NCI-H128 (cell line): Measurements from ENCODE around the gene HAND1.
"Not testable (repeated sequence)": the region's sequence is repeated elsewhere in the genome, so short reads cannot be mapped to it uniquely, and the experiment has no call there.

Experiments
- DNase-seq: peaks from one replicate; lab custom pipeline; 2025; ENCODE audit not compliant: unreplicated experiment; lab: John Stamatoyannopoulos, UW

HAND1 gene

DNA sequence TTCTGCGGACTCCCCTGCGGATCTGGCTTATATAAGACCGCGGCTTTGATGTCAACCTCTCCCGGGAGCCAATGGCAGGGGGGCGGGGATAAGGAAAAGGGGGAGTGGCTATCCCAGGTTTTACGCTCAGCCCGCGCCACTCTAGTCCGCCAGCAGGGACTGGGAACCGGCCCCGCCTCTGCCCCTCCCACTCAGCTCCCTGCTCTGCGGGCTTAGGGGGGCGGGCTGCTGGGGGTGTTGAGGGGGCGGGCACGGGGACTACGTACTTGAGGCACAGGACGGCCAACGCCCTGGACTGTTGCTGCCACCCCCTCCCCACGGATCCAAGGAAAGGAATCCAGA, at the start of gene HAND1:
Gene HAND1 (minus strand): TSS at position 4 of the 342 bp plus-strand sequence. CDS start 219 bp downstream, outside the sequence.
- no peak for DNase-seq

DNA sequence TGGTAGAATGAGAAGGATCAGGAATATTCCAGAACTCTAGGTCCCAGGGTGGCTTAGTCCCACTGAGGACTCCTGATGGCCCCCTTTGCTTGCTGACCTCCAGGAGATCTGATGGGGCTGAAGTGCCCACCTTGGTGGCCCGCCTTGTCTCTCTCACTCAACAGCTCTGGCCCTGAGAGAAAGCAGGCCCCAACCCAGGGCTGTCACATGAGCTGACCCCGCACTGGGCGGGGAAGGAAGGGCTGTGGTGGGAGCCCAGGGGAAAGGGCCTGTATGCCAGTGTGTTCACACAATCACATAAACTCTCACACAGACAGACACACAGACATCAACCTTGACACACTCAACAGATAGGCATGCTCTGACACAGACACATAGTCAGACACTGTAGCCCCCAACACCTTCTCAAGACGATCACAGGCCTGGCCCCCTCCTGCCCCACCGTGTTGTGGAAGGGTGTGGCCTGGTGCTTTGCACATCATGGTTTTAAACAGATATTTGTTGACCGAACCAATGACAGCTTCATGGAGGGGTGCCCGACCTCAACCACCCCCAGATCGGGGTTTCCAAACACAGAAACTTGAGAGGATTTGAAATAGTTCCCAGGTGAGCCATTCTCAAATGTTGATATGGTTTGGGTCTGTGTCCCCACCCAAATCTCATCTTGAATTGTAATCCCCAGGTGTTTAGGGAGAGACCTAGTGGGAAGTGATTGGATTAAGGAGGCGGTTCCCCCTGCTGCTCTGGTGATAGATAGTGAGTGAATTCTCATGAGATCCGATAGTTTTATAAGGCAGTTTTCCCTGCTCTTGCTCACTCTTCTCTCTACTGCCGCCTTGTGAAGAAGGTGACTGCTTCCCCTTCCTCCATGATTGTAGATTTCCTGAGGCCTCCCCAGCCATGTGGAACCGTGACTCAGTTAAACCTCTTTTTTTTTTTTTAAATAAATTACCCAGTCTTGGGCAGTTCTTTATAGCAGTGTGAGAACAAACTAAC, 48.5 kb upstream of the HAND1 start:
- no peak for DNase-seq

DNA sequence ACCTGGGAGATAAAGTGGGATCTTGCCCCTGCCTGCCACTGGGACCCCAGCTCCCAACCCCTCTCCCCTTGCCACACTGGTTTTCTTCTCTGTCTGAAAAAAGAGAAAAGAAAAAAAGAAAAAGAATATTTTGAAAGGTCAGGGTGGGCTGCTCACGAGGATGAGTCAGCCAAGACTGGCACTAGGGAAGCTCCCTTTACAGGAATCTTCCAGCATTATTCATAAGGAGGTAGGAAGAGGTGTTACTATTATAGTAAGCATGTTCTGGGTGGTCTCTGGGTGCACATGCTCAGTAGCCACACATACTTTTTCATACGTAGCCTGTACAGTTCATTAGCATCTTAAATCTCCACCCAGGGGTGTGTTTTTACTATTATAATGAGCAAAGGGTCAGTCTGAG, 46.8 kb upstream of the HAND1 start:
- no peak for DNase-seq

DNA sequence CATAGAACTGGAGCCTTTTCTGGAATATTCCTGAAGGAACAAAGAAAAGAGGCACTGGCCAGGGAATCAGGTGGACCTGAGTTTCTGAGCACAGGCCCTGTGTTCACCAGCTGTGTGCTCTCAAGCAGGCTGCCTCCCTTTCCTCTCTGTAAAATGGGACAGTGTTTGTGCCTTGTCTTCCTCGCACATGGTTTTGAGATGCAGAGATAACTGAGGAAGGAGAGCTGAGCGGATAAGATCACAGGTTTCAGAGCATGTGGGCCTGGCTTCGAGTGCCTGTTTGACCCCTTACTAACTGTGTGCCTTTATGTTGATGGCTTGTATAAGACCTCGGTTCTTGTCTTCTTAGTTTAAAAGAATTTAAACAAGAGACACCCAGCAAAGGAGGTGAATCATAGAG, 46.2 kb upstream of the HAND1 start:
- DNase-seq, result no peak

DNA sequence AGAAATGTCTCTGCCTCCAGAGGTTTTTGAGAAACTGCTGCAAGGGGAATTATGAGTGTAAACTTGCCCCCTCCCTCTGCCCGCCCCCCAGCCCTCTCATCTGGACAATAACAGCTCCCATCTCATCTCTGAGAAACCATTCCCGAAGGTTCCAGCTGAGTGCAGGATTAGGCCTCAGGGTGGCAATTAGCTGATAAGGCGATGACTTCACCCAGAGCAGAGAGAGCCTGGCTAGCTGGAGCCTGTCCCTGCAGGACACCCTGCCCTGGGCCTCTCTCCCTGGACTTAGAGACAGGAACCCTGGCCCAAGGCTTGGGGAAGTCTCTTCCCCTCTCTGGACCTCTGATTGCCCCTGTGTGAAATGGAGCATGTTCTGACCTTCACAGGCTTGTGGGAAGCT, 45.7 kb upstream of the HAND1 start:
- no peak for DNase-seq

DNA sequence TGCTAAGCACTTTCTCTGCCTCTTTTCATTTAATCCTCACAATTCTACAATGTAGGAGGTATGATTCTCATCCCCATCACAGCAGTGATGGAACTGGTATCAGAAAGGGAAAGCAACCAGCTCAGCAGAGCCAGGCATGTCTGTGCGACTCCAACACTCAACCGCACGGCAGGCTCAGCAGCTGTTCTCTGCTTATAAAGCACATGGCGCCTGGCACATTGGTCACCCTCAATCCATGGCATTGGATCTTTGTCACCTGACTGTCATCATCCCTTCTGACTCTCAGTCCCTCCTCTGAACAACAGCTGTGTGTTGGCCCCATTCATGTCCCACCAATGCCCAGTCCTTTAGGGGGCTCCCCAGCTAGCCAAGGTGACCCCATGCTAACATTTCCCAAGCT, 45.1 kb upstream of the HAND1 start:
- DNase-seq, result no peak

DNA sequence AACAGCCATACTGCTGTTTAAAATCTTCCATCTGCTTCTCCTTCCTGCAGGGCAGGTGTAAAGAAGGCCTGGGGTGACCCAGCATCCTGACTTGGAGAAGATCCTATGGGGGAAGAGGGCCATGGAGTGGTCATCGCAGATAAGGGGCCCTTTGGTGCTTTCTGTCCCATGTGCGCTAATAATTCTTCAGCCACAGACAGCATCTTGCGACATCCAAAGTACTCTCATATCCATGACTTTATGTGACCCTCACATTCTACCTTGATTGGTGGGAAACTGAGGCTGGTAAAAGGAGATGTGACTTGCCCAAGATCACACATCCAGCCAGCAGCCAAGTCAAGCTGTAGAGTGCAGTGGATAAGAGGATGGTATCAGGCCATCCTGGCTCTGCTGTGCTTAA, 44.3 kb upstream of the HAND1 start:
- no peak for DNase-seq

DNA sequence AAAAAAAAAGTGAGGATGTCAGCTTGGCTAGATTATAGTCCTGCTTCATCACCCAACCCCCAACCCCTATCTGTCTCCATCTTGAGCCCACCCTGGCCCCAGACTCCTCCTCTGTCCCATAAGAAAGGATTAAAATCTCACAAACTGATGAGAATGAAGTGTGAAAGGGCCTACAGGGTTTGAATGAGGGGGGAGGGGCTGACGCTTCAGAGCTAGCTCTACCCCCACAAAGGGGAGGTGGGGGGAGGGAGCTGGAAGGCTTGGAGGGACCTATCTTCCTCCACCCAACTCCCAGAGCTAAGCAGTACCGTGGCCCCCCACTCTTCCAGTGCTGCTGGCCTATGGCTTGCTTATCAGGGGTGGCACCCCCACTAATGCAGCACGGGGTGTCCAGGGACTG, 43.7 kb upstream of the HAND1 start:
- no peak for DNase-seq

DNA sequence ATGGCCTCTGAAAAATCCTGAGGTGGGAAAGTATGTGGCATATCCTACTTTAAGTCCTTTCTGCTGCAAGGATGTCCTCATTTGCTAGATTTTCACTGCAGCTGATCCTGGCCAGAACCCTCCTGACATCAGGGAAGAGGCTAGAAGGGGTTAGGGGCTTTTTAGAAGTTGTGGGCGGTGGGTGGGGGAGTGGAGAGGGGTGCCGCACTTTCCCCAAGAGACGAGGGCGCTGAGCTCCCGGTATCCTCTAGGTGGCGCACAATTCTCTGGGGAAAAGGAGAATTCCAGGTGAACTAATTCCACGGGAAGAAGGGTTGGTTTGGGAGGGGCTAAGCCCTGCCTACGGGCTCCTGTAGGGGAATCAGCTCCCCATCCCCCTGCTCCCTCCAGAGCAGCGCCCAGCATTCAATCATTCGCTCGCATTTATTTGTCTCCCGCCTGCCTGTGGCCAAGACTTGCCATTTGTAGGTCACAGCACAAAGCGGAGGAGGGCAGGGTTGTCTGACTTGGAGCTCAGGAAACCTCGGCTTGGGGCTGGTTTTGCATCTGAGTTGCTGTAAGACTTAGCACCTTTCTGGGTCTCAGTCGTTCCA, 42.9 kb upstream of the HAND1 start:
- DNase-seq, result peak; percentile 3

DNA sequence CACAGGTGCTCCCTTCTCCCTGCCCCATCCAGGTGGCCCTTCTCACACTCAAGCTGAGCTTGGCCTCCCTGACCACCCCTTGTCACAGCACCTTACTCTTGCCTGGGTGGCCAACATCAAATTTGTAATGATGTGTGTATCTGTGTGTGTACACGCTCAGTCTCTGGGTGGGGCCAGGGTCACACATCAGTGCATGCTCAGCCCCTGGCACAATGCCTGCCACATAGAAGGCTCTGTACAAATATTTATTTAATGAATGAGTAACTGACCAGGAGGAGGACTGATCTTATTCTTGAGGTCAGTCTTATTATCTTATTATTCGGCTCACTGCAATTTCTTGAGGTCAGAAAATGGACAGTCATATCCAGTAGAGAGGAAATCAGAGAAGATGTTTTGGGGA, 41.3 kb upstream of the HAND1 start:
- DNase-seq, result no peak

DNA sequence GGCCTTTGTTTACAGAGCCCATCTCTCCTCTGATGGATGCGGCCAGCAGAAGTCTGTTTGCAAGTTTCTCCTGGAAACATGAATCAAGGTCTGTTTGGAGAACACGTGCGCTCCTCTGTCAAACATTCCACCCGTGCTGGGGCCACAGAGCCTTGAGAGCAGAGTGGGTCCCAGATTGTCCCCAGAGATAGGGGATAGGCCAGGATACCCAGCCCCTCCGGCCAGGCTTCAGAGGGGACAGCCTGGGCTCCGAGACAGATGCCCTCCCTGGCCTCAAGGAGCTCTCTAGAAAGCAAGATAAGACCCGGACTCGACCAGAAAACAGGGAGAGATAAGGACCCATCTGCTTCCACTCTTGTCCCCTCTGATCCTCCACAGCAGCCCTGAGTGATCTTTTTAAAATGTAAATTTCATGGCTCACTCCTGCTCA, 40.4 kb upstream of the HAND1 start:
- DNase-seq, result no peak

DNA sequence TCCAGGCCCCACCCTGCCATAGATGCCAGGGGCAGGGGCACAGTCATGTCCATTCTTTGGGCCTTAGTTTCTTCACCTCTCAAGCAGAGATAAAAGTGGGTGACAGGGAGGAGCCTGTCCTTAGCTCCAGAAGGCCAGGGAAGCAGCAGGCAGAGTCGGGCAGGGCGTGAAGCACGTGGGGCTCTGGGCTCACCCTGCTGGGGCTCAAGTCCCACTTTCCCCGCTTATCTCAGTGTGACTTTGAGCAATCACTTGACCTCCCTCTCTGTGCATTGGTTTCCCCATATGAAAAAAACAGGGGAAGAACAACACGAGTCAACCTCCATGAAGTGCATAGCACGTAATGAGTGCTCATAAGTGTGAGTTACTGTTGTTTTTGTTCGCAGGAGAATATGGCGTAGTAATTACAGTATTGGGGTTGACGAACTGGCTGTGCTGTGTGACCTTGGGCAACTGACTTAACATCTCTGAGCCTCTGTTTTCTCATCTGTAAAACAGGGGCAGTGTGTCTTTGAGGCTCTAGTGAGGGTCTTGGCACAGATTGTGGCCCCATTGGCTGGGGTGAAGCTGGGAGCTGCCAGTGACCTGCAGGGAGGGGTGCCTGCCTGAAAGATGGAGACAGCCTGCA, 39.9 kb upstream of the HAND1 start:
- DNase-seq, result no peak

DNA sequence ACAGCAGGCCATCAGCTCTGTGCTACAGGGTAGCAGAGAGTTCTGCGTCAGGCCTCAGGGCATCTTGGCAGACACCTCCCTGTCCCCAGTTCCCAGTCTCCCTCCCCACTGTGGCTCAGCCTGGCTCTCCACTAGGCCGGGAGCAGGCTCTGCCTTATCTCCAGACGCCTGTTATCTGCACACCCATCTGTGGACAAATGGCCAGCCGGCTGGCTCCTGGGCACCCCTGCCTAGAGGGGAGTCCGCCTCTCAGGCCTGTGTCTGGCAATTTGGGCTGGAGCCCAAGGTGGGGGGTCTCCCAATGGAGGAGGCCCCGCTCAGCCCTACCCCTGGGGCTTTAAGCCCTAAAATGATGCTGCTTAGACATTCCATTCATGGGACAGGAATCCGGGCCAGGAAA, 39.2 kb upstream of the HAND1 start:
- no peak for DNase-seq

DNA sequence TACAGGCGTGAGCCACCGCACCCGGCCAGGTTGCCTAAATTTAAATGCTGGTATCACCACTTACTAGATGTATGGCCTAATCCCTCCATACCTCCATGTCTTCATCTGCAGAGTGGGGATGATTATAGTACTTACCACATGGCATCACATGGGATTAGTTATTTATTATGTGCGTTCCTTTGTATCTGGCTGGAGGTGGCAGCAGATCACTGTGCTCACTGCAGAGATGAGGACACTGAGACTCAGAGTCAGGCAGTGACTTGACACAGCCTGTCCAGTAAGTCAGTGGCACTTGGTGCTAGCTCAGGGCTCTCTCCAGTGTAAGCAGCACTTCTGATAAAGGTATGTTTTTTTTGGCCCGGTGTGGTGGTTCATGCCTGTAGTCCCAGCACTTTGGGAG, 38.4 kb upstream of the HAND1 start:
- DNase-seq, result no peak

DNA sequence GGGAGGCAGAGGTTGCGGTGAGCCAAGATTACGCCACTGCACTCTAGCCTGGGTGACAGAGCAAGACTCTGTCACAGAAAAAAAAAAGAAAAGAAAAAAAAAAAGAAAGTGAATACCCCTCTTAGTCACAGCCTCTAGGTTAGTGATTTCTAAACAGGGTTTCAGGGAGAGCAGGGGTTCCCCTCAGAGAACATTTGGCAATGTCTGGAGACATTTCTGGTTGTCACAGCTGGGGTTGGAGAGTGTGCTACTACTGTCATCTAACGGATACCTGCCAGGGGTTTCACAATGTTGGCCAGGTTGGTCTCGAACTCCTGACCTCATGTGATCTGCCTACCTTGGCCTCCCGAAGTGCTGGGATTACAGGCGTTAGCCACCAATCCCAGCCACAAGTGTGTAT, 37.5 kb upstream of the HAND1 start:
- not testable (repeated sequence) for DNase-seq

DNA sequence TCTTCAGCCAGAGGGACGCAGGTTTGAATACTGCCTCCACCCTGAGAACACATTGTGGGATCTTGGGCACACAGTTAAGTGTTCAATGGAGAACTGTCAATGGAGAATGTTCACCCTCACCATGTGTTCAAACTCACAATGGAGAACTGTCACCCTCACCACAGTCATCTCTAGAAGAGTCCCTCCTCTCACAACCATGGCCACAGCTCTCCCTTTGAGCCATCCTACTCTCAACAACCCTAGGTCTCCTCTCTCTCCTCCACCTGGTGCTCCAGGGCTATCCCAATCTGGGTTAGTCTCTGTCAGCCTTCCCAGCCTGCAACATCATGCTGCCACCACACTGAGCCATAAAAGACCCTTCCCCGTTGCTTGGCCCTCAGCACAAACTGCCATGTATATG, 36.3 kb upstream of the HAND1 start:
- DNase-seq, result no peak

DNA sequence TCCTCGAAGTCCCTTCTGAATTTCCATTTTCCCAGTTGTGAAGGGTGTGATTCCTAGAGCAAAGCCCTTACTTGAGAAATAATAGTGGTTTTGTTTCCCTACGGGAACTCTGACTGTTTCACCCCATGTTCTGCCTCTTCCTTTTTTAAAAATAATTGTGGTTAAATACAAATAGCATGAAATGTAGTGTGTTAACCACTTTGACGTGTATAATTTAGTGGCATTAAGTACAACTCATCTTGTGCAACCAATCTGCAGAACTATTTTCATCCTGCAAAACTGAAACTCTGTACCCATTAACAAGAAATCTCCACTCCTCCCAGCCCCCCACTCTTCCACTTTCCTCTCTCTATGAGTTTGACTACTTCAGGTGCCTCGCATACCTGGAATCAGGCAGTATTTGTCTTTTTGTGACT, 35.6 kb upstream of the HAND1 start:
- no peak for DNase-seq

DNA sequence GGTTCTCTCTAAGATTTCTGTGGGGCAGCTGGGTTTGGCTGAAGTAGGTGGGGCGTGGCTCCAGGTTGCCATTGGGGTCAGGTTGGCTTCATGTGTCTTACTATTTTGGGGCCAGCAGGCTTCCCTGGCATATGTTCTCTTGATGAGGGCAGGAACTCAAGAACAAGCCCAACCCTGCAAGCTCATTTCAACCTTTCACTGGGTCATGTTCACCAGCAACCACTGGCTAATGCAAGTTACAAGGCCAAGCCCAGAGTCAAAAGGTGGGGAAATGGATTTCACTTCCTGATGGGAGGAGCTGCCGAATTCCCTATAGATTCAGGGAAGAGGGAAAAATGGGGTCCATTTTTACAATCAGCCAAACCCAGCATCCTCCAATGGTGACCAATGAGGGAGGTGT, 34.0 kb upstream of the HAND1 start:
- DNase-seq, result no peak

DNA sequence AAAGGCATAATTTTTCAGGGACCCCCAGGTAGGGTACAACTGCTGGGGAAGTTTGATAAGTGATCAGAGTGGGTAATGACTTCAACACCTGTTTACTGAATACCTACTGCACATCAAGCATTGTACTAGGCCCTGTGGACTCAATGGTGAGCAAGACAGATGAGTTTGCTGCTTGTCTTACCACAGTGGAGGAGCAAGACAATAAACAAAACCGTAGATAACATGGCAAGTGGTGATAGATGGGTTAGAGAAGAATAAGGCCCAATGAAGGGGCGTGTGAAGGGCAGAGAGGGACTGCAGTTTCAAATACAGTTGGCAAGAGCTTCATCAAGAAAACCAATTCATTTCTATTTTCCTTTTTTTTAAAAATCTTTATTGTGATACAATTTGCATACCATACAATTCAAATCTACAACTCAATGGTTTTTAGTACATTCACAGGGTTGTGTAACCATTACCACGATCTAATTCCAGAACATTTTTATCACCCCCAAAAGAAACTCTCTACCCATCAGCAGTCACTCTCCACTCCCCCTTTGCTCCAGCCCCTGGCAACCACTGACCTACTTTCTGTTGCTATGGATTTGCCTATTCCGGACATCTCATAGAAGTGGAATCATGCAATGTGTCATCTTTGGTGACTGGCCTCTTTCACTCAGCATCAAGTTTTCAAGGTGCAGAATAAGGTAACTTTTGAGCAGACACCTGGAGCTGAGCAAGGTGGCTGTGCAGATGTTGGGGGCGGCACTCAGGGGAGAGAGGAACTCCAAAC, 31.9 kb upstream of the HAND1 start:
- DNase-seq, result no peak

DNA sequence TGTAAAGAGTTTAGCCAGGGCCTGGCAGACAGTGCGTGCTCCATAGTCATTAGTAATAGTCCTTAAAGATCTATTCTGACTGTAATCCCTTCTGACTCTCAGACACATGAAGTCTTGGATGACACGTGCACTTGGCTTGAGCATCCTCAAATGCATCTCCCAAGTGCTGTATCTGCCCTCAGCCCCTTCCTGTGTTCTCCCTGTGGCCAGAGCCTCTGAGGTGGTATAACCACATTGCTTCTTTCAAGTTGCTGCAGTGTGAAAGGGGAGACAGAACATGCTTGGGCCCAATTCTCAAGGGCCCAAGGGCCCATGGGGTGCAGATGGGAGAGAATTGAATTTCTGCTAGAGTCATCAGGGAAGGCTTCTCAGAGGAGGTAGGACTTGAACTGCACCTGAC, 30.1 kb upstream of the HAND1 start:
- no peak for DNase-seq

DNA sequence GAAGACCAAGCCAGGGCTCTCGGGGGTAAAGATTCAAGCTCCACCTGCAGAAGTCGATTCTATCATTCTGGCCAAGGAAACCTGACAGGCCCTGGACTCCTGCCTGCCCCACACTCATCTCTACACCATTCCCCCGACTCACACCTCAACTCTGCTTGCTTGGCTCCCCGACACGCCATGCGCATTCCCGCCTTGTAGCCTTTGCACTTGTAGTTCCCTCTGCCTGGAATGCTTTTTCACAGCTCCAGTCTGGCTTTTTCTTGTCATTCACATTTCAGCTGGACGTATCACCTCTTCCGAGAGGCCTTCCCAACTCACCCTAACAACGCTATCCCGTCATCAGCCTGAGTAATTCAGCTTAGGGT, 28.7 kb upstream of the HAND1 start:
- no peak for DNase-seq
